Left hindlimb (tissue), 1 donor: ENCODE results near the gene NEUROG2.
"Not testable (repeated sequence)": the region's sequence is repeated elsewhere in the genome, so short reads cannot be mapped to it uniquely, and the experiment has no call there.

ENCODE experiments used
- DNase-seq: peaks from one replicate; pipeline ENCODE4 v3.0.0-alpha.2; 2018

Gene NEUROG2

DNA sequence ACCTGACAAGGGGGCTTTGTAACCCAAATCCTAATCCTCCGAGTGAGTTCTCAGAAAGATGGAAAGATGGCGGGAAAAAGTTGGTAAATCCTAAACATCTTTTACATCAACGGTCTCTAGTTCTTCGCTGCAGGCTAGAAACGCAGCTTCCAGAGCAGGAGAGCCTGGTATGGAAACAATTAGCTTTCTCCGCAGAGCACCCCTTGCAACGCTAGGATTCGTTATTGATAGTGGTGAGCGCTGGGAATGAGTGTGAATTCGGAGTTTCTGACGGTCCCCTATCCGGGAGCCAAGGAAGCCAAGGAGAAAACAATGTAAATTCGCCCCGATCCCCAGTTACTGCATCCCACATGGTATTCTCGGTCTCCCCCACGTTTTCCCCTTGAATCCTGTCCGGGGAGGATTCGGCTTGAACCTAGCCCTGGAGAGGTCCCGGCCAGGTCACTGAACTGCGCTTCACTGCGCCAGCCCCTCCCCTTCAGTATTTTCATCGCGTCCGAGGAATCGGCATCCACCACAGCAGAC, 4.7 kb upstream of the NEUROG2 start:
- no peak for DNase-seq

DNA sequence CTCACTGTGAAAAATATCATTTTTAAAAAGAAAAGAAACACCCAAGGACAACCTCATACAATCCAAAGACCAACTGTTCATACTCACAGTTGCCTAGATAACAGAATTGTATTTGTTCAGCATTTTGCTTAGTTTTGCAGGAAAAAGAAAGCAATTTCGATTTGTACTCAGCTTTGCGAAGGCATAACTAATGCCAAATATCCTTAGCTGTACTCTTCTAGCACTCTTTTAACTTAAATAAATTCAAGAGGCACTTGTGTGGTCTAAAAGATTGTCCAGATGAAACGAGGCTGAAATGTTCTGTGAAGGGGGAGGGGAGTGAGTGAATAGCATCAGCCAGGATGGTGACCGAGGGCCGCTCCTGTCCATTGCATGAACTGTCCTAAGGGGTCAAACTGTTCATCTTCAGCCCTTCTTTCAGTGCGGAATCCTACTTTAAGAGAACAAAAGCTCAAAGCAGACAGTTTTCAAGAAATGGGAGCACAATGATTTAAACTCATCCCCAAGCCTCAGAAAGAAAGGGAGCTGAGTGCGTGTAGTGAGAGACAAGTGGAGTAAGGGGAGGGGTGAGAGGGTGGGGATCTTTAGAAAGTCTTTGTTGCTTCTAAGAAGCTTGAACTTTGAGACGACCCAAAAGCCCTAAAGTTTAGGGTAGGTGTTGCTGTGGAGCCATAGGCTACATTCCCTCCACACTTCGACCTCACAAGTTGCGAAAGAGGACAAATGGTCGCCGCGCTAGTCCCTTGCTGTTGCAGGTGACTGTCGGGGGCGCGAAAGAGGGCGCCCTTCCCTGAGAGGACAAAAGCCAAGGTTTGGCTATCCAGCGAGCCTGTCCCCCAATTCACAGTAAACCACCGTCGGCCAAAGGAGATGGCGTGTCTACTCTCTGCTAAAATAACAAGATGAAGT, 4.0 kb upstream of the NEUROG2 start:
- no peak for DNase-seq

DNA sequence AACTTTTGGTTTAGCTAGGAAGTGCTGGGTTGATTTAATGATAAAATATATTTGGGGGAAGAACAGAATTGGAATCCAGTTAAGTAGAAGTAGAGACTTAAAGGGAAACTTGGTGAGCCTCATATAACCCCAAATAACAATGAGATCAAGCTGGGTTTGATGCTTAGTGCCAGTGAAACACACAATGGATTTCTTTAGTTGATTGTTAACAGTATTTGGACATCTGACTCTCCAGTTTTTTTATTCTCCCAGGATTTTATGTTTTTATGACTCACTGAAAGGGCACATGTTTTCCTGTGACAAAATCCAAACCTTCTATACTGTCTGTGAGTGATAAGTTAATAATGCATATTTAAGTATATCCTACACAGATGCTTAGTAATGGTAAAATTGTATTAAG, 2.7 kb upstream of the NEUROG2 start:
- no peak for DNase-seq

DNA sequence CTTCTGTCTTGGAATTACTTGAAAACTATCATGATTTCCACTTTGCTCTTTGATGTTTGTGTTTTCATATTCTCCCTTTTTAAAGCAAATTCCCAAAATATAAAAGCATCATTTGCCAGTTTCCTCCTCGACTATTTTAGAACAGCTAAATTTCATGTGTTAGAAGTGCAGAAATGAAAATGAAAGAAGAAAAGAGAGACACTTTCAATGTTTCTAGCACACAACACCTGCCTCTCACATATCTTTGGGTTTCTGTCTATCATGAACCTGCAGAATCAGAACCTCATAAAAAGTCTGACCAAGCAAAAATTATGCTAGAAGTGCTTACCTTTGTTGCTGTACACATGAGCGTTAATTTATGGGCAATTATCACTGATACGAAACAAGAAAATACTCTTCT, 1.9 kb upstream of the NEUROG2 start:
- no peak for DNase-seq

DNA sequence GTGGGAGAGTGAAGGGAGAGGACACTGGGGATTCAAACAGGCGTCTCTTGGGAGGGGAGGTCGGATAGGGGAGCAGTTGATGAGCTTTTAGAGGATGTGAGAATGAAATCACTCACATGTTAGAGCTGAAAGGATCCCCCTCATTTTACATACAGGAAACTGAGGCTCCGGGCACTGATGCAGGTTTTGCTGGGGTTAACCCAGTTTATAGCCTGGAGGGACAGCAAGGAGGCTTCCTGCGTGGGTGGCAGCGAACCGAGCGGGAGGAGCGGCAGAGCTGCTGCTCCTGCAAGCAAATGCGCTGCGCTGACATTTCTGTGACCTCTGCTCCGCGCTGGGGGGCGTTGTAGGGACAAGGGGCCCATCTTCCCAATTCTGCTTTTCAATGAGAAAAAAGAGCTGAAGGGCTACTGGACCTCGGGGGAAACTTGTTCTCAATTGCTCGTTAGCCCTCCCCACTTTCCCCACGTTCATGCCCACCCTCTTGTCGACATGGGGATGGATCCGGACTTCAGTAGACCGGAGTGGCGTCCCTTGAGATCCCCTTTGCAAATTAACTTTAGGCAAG, 1.2 kb upstream of the NEUROG2 start:
- DNase-seq: no peak

DNA sequence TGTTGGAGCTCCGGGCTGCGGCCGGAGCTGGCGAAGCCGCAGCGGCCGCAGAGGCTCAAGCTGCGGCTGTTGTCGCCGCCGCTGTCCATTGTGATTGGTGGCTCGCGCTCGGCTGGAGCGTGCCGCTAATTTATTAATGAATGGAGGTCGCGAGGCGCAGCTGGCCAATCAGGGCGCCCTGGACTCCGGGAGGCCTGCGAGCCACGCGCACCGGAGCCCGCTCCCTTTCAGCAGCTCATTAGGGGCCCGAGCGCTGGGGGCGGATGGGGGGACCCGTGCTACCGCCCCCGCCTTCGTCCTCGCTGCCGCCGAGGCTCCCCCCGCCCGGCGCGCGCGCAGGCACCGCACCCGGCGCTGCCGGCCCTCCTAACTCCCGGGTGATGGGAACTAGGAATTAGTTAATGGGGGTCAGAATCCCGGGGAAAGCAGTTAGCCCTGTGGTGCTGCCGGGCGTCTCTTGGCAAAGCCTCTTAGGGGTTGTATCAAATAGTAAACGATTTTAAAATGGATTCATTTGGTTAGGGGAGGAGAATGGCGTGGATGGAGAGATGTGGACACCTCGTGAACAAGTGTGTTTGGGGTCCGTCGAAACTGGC, 589 bp upstream of the NEUROG2 start:
- DNase-seq: no peak

DNA sequence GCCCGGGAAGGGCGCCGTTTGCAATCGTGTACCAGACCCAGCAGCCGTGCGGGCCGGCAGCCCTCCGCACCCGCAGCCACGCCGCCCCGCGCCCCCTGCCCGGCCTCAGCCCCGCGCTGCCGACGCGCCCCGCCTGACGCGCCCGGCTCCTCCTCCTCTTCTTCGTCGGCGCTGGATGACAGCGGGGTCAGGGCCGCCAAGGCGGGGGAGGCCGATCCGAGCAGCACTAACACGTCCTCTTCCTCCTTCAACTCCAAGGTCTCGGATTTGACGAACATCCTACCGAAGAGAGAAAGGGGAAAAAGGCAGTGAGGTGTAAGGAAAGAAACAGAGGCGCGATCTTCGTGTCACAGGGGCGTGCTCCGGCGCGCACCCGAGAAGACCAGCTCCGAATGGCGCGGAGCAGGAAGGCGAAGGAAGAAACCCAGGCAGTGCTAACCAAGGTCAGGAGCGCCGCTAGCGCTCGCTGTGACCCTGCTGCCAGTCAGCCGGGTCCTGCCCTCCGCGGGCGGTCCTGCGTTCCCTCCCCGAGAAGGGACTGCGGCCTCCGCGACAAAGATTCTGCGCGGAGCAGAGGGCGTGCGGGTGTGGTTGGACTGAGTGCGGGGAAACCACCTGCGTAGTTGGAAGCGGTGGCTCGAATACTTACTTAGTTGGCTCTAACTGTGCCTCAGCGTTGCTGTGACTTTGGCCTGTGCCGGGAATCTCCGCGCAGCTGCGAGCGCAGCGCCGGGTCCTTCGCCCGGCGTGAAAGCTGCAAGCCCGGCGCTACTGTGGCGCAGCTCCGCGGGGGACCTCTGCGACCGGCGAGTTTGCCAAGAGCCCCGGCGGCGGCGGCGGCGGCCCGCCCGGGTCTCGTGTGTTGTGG, 548 bp downstream of the NEUROG2 start:
- DNase-seq: peak; percentile 54

DNA sequence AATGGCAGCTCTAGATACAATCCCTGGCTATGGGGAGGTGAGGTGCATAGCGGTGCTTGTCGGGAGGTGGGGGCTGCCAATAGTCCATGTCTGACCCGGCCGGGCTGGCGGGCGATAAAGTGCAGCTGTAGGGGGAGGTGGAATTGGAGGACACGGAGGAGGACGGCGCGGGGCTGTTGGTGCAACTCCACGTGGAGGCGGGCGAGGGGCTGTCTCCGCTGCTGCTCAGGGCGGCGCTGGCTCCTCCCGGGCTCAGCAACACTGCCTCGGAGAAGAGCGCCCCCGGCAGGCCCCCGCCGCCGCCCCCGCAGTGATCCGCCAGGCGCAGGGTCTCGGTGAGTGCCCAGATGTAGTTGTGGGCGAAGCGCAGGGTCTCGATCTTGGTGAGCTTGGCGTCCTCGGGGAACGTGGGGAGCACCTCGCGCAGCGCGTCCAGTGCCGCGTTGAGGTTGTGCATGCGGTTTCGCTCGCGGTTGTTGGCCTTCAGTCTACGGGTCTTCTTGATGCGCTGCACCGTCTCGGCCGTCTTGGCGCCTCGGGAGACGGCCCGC, 1.3 kb downstream of the NEUROG2 start:
- peak; percentile 37 for DNase-seq

DNA sequence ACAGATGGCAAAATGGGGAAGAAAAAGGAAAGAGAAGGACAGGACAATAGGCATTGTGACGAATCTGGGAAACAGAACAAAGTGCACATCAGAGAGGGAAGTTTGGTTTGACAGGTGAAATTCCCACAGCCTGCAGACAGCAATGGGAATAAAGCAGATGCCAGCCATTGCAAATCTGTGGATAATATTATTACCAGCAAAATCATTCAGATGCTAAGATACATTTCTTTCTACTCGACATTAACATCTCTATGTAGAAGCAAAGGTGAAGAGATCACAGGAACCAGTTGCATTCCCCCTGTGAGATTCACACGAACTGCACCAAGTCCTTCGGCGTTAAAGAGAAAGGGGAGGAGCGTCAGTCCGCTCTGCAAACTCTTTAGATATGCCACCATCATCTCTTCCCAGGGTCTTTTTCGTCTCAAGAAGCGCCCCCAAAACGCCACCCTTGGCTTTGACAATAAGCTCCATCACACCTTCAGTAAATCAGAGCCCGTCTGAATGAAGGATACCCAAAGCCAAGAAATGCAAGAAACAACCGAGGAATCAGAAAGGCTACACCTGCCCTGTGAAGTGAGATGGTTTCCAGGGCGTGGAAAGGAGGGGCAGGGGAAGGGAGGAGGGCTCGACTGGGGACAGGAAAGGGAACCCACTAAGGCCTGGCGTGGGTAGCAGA, 1.9 kb downstream of the NEUROG2 start:
- DNase-seq: no peak

DNA sequence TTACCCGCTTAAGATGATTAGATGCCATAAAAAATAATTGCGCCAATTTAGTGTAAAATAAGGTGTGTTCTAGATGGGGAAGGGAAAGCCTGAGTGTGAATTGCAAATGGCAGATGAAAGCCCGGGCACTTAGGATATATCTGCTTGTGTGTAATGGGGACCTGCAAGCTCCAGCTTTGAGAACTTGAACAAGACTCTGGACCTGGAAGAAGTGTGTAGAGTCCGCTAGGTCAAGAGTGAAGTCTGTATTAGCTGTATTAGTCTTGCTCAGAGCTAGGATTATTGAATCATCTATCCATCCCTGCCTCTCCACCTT, 4.2 kb downstream of the NEUROG2 start:
- DNase-seq: no peak

DNA sequence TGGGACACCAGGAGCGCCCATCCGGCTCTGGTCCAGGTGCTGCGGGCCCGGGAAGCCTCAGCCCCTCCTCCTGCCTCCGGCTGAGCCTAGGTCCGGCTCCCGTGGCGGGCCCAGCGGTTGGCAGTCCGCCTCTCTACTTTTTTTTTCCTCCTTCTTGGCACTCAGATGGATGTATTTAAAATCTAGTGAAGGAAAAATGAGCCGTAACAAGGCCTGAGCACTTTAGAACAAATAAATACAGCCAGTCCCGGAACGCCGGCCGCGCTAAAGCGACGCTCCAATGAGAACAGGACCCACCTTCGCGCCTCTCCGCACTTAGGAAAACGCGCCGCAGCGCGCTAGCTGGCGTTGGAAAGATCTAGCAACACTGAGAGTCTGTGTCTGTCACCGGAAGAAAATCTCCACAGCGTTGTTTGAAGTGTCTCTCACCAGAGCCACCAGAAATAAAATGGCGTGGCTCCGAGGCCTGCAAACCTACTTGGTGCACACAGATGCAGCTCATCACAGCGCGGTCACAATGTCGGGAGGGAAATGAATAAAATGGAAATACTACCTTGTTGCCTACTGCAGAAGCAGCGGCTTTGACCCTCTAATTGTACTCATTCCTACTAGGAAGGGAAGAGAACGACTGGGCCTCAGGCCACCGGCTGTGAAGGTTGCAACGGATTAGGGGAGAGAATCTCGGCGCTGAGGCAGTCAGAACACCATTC, 4.7 kb downstream of the NEUROG2 start:
- DNase-seq: no peak

DNA sequence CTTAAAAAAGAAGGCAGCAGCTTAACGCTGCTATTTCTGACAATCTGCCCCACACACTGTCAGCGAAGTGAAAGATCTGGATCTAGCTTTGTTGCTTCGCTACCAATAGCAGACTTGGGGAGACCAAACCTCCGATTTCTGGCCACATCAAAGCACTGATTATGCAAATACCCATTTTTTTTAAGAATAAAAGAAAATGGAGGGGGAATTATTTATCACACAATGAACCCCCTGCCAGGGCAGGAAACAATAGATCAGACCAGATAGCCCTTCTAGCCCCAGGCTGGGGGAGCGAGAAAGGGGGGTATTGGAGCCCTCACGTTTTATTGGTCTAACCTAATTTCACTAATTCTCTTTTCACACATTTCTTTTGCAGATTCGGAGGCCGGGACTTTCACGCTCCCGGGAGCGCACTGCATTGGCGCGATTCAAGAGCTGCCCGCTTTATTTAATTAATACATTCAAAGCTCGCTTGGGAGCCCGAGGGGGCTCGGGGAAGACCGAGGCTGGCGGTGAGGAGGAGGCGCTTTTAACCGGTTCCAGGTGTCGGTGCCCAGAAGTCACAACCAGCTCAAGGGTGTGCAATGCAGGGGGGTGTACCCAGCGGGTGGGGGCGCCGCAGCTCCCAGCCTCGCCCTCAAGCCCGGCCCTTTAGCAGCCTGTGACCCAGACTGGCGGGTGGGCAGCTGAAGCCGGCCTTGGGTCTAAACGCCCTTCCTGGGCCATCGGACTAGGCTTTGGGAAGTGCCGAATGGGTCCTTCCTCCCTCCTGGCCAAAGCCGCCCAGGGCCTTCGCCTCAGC, 5.5 kb downstream of the NEUROG2 start:
- no peak for DNase-seq

DNA sequence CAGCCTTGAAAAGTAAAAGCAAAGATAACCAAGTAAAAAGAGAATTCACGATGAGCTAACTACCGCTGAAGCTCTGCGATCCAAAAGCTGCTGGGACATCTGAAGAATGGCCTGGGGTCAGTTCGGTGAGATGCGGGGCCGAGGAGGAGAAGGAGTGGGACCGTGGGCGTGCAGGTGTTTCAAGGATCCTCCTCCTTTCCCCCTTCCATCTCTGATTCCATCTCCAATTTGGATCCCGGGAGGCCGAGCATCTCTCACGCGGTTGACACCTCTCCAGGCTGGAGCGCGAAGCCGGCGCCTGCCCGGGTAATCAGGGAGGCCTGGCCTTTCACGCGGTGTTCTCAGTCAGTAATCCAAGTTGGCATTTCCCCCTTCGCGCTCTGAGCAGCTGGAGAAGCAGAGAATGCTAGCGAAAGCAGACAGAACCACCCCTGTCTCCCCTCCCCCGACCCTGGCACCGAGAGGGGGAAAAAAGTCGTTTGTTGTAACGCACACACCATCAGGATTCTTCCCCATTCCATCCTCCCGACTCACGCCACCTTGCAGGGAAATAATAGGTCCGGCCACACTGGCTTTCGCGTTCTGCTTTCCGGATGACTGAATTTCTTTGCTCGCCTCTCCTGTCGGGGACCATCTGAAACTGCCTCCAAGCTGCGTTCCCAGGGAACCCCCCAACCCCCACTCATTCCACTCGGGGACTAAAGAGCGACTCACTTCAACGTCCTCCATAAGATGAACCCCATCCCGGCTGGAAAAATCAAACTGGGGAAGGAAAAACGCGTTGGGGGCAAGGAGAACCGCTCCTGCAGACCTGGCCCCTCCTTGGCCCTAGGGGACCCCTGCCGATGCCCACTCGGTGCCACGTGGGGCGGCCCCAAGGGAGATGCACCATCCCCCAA, 6.5 kb downstream of the NEUROG2 start:
- DNase-seq: peak; percentile 40

DNA sequence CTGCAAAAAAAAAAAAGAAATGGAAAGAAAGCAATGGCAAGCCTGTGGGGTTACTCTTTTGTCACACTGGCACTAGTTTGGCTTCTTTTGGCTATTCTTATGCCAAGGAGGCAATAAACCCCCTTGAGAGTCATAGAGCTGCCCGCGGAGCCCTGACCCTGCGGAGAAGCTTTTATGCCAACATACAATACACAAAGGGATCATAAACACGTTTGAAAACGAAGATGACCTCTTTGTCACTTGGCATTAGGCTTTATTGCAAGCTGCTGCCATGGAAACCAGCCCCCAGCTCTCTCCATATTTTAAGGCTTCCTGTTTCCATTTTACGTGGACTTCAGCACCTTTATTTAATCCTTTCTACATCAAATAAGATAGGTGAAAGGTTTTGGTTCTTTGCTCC, 7.6 kb downstream of the NEUROG2 start:
- DNase-seq: no peak

DNA sequence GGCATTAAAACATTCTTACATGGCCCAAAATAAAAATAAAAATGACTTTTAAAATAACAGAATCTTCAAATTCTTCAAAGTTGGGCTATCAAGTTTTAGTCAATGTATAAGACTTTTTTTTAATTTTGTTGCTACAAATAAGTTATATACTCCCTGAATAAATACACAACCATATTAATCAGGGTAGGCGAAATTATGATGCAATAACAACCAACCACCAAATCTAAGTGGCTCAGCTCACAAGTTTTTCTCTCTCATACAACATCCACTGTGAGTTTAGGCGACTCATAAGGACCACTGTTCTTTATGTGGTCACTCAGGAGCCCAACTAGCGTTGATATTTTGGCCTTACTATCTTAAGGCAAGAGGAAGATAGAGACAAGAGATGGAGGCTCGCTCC, 11.2 kb downstream of the NEUROG2 start:
- no peak for DNase-seq

DNA sequence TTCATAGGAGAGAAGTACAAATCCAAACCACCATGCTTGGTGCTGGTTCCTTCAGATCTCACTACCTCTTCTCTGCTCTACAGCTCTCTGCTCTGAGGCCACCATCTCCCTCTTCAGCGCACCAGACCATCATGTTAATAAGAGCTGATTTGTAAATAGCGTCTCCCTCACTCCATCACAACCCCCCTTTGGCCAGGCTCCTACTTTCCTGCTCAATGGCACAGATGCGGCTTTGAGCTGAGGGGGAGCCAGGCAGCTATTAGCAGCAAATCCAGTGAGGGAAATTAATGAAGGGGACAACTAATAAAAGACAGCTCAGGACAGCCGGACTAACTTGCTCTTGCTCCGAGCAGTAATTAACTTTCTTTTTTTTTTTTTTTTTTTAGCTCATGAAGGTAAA, 13.1 kb downstream of the NEUROG2 start:
- no peak for DNase-seq

DNA sequence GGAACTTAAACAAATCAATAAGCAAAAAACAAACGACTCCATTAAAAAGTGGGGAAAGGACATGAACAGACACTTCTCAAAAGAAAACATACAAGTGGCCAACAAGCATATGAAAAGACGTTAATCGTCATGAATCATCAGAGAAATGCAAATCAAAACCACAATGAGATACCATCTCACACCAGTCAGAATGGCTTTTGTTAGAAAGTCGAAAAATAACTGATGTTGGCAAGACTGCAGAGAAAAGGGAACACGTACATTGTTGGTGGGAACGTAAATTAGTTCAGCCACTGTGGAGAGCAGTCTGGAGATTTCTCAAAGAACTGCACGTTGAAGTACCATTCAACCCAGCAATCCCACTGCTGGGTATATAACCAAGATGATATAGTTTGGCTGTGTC, 23.7 kb downstream of the NEUROG2 start:
- DNase-seq: no peak

DNA sequence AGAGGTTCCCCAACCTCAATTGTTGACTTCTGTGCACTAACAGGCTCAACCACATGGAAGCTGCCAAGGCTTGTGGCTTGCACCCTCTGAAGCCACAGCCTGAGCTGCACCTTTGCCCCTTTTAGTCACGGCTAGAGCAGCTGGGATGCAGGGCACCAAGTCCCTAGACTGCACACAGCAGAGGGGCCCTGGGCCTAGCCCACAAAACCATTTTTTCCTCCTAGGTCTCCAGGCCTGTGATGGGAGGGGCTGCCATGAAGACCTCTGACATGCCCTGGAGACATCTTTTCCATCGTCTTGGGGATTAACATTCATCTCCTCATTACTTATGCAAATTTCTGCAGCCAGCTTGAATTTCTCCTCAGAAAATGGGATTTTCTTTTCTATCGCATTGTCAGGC, 25.2 kb downstream of the NEUROG2 start:
- not testable (repeated sequence) for DNase-seq

DNA sequence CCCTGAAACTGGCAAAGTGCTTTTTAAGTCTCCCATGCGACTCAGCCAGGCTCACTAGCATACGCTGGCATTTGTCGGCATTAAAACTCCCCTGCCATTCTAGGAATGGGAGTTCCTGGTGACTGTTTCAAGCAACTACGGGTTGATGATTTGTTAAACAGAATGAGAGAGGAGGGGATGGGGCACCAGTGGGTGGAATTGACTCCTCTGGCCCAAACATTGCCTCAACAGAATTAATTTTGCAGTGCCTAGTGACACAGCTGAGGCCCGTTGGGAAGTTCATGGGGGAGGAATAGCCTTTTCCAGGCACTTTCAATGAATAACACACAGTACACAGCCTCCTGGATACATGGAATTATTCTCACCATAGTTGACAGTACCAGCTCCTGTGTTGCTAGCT, 30.1 kb downstream of the NEUROG2 start:
- DNase-seq: no peak

DNA sequence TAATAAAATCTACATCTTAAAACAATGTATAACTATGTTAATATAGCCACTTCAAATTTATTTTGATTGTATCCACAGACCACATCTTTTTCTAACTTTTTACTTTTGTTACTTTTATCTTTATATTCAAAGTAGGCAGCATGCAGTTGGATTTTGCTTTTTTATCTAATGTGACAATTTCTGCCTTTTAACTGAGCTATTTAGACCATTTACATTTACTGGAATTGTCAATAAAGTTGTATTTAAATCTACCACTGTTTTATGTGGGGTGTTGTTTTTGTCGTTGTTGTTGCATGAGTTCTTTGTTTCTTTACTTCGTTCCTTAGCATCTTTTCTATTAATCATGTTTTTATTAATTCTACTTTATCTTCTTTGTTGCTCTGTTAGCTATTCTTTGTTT, 42.0 kb downstream of the NEUROG2 start:
- DNase-seq: no peak
